CD4-positive, CD25-positive, alpha-beta regulatory T cell (primary cell): ENCODE data around the gene NOD1. TPM values are rescaled to one million over a fixed set of nuclear protein-coding genes. Genes with fewer than 3 reads are reported as not detected.

Experiments used
- ATAC-seq, 2 donors: fragments of 150-1000 bp; cut with Tn5 transposase; one replicate each; pipeline ENCODE4 v1.10.0; 2021; ENCODE audit warnings: low read depth in 2 of 2, moderate number of reproducible peaks in 2 of 2, moderate library complexity in 1 of 2
- DNase-seq, 3 donors: peaks; one replicate each; pipeline versions ENCODE4 v3.0.0 to v3.0.0-alpha.2; 2012 to 2022; ENCODE audit warnings: mixed read lengths in 1 of 3
- H3K27ac ChIP-seq: one replicate; pipeline ENCODE4 v1.7.0; 2013; ENCODE audit warnings: mild to moderate bottlenecking, low read length; ENCODE audit not compliant: insufficient read depth, poor library complexity, severe bottlenecking
- H3K27me3 ChIP-seq: one replicate; pipeline ENCODE4 v1.7.0; 2013; ENCODE audit warnings: low read length; ENCODE audit not compliant: control insufficient read depth, insufficient read depth
- H3K36me3 ChIP-seq: one replicate; pipeline ENCODE4 v1.7.0; 2013; ENCODE audit warnings: mild to moderate bottlenecking, low read length, moderate library complexity; ENCODE audit not compliant: control insufficient read depth, insufficient read depth
- H3K4me1 ChIP-seq: 2 replicates; pipeline ENCODE4 v1.7.0; 2013; ENCODE audit warnings: mild to moderate bottlenecking, low read length; ENCODE audit not compliant: insufficient read depth, control insufficient read depth, poor library complexity, severe bottlenecking
- H3K4me3 ChIP-seq: one replicate; pipeline ENCODE4 v1.7.0; 2013; ENCODE audit warnings: low read depth, mild to moderate bottlenecking, low read length, moderate library complexity
- H3K9me3 ChIP-seq, 2 experiments: 1 replicate in 1 of 2; 2 replicates in 1 of 2; pipeline ENCODE4 v1.7.0; 2013; ENCODE audit warnings: low read length in 2 of 2, mild to moderate bottlenecking in 1 of 2, moderate library complexity in 1 of 2; ENCODE audit not compliant: control insufficient read depth in 2 of 2
- H3K27ac Mint-ChIP-seq, 3 donors: one replicate each; pipeline ENCODE4 v1.8.0; 2020 to 2022; ENCODE audit warnings: mild to moderate bottlenecking in 3 of 3, mixed read lengths in 3 of 3, moderate library complexity in 2 of 3
- H3K27me3 Mint-ChIP-seq: one replicate; pipeline ENCODE4 v1.8.0; 2022; ENCODE audit warnings: mild to moderate bottlenecking, mixed read lengths
- H3K36me3 Mint-ChIP-seq: one replicate; pipeline ENCODE4 v1.8.0; 2020; ENCODE audit warnings: mixed read lengths
- H3K4me1 Mint-ChIP-seq, 4 donors: one replicate each; pipeline ENCODE4 v1.8.0; 2020 to 2022; ENCODE audit warnings: mixed read lengths in 4 of 4, mild to moderate bottlenecking in 1 of 4
- H3K4me3 Mint-ChIP-seq, 4 donors: one replicate each; pipeline ENCODE4 v1.8.0; 2020 to 2022; ENCODE audit warnings: mild to moderate bottlenecking in 4 of 4, mixed read lengths in 4 of 4, moderate library complexity in 3 of 4
- H3K9me3 Mint-ChIP-seq, 7 donors: one replicate each; pipeline ENCODE4 v1.8.0; 2020 to 2022; ENCODE audit warnings: mixed read lengths in 7 of 7, mild to moderate bottlenecking in 3 of 7, moderate library complexity in 2 of 7
- polyA plus RNA-seq, 4 donors: library from polyadenylated mRNA; unstranded; fragments of 300-500 nt; fragmentation: Illumina TruSeq; gene quantifications; one replicate each; pipeline ENCODE4 v1.2.3, GENCODE V29; 2021
- total RNA-seq: library from RNA; stranded (reverse); gene quantifications from one replicate; pipeline ENCODE4 v1.2.3, GENCODE V29; 2022

Gene NOD1
- total and polyA plus RNA-seq, 5 donors from 2014 or later = 4.8 to 24.8 (median 7.0) TPM

DNA sequence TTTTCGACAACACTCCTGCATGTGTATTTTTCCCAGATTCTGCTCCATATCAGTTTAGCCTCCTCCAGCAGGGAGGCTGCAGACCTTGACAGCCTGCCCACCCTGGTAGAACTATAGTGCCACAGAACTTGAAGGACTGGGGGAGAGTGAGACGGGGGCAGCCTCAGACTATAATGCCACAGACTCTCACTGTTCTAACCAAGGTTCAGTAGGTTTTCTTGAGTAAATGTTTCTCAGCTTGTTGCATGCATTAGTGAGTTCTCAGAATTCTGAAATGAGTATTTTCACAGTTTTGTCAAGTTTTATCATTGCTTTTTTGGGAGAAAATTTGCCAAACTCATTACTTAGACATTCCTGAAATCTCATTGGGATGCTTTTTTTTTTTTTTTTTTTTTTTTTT, 98.3 kb downstream of the NOD1 start:
- Histone ChIP-seq H3K36me3 (no peaks in the 10 kb centered on the region), H3K27me3 (no peaks in the 10 kb centered on the region), H3K4me1 (no peaks in the 10 kb centered on the region), H3K4me3 (no peak overlapping the region), H3K9me3 (no peaks in the 10 kb centered on the region), H3K27ac (no peak overlapping the region)
- no peak overlapping the region for H3K4me3 Mint-ChIP-seq
- no peaks in the 10 kb centered on the region for H3K27me3 Mint-ChIP-seq
- DNase-seq (no peak), ATAC-seq (no peak)
- peaks cover 0 to 8% (median 1%) of the 10 kb centered on the region in 7 donors for H3K9me3 Mint-ChIP-seq
- H3K4me1 Mint-ChIP-seq = peaks cover 0 to 17% (median 4%) of the 10 kb centered on the region in 4 donors
- H3K36me3 Mint-ChIP-seq = no peaks in the 10 kb centered on the region
- H3K27ac Mint-ChIP-seq = peak overlapping the region in 1 of 3 donors; percentile 73

DNA sequence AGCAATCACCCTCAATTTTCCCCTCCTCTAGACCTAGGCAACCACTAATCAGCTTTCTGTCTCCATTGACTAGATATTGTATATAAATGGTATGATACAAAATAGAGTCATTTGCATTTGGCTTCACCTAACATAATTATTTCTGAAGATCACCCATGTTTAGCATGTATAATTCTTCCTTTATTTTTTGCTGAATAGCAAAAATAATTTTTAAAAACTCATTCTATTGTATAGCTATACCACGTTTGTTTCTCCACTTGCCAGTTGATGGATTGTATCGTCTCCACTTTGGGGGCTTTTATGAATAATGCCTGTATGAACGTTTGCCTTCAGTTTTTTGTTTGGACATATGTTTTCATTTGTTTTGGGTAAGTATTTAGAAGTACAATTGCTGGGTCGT, 98.8 kb downstream of the NOD1 start:
- H3K4me3 ChIP-seq = no peak overlapping the region
- Mint-ChIP-seq H3K4me3 (no peak overlapping the region), H3K27ac (no peak overlapping the region), H3K36me3 (no peaks in the 10 kb centered on the region), H3K9me3 (peaks cover 0 to 8% (median 1%) of the 10 kb centered on the region in 7 donors), H3K4me1 (peaks cover 0 to 17% (median 4%) of the 10 kb centered on the region in 4 donors), H3K27me3 (no peaks in the 10 kb centered on the region)
- H3K27ac ChIP-seq = no peak overlapping the region
- H3K4me1 ChIP-seq = no peaks in the 10 kb centered on the region
- no peaks in the 10 kb centered on the region for H3K9me3 ChIP-seq
- H3K27me3 ChIP-seq = no peaks in the 10 kb centered on the region
- no peaks in the 10 kb centered on the region for H3K36me3 ChIP-seq
- ATAC-seq = no peak
- no peak for DNase-seq

DNA sequence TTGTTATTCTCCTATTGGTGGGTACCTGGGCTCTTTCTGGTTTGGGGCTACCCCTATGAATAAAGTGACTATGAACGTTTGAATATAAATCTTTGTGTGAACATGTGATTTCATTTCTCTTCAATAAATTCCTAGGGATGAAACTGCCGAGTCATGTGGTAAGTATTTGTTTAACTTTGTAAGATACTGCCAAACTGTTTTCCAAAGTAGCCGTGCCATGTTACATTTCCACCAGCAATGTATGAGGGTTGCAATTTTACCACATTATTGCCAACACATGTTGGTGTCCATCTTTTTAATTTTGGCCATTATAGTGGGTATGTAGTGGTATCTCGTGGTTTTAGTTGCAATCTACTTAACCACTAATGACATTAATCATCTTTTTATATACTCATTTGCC, 99.5 kb downstream of the NOD1 start:
- ATAC-seq = no peak
- H3K4me3 Mint-ChIP-seq = no peak overlapping the region

DNA sequence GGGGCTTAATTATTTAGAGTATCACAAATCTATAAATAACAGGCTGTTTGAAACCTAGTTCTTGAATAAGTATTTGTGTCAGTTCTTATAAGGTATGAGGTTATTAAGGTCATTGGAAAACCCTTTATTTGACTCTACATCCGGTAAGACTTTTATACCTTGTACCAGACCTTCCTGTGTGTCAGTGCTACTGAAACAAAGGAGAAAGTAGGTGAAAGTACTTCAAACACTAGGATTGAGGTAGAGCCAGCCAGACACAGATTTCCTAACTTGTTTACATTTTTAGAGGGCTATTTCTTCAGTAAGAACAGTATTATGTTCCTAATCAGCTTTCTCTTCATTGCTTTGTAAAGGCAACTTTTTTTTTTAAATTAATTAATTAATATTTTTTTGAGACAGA, 100.3 kb downstream of the NOD1 start:
- no peaks in the 10 kb centered on the region for H3K9me3 ChIP-seq
- Mint-ChIP-seq H3K4me1 (peaks cover 2 to 10% (median 8%) of the 10 kb centered on the region in 4 donors), H3K36me3 (no peaks in the 10 kb centered on the region), H3K4me3 (no peak overlapping the region), H3K9me3 (peaks cover 0 to 6% (median 0%) of the 10 kb centered on the region in 7 donors), H3K27ac (no peak overlapping the region), H3K27me3 (no peaks in the 10 kb centered on the region)
- no peaks in the 10 kb centered on the region for H3K4me1 ChIP-seq
- H3K36me3 ChIP-seq = no peaks in the 10 kb centered on the region
- H3K4me3 ChIP-seq = no peak overlapping the region
- DNase-seq (no peak), ATAC-seq (no peak)
- no peaks in the 10 kb centered on the region for H3K27me3 ChIP-seq
- H3K27ac ChIP-seq = no peak overlapping the region

More for the DNA sequence above, 99.5 kb downstream of the NOD1 start:
- H3K9me3 ChIP-seq = no peaks in the 10 kb centered on the region
- Mint-ChIP-seq H3K9me3 (peaks cover 0 to 8% (median 1%) of the 10 kb centered on the region in 7 donors), H3K27ac (no peak overlapping the region), H3K27me3 (no peaks in the 10 kb centered on the region), H3K4me1 (peaks cover 0 to 16% (median 5%) of the 10 kb centered on the region in 4 donors), H3K36me3 (no peaks in the 10 kb centered on the region)
- H3K27me3 ChIP-seq = no peaks in the 10 kb centered on the region
- no peak overlapping the region for H3K4me3 ChIP-seq
- H3K4me1 ChIP-seq = no peaks in the 10 kb centered on the region
- no peaks in the 10 kb centered on the region for H3K36me3 ChIP-seq
- no peak for DNase-seq
- H3K27ac ChIP-seq = no peak overlapping the region

Other genes with a start within 250 kb of the NOD1 start
- gene ZNRF2, start 194.2 kb downstream of the NOD1 start, total RNA-seq = 53.1 TPM
- 1 to 10 TPM; 2.1 to 6.2 (median 4.2) TPM for gene ZNRF2, start 194.2 kb downstream of the NOD1 start, polyA plus RNA-seq
- 10.9 TPM for gene GGCT, start 26.0 kb upstream of the NOD1 start, total RNA-seq
- 10 to 100 TPM; 25.6 to 32.7 (median 28.2) TPM for gene GGCT, start 26.0 kb upstream of the NOD1 start, polyA plus RNA-seq
- gene GARS1, start 116.1 kb upstream of the NOD1 start, total RNA-seq = 116 TPM
- gene GARS1, start 116.1 kb upstream of the NOD1 start, polyA plus RNA-seq = 10 to 100 TPM; 76.2 to 92.7 (median 85.2) TPM
- gene CRHR2, start 203.7 kb upstream of the NOD1 start, total RNA-seq = not detected
- gene CRHR2, start 203.7 kb upstream of the NOD1 start, polyA plus RNA-seq = not detected